Lower leg skin (tissue), 3 donors: Measurements from ENCODE around the gene FAF2.

Experiments
- POLR2A ChIP-seq, 2 donors: fragments of 450-650 bp; IDR thresholded peaks; one replicate each; pipeline ENCODE4 v1.6.1; 2016 to 2017; ENCODE audit warnings: antibody characterized with exemption in 2 of 2, mild to moderate bottlenecking in 1 of 2, moderate library complexity in 1 of 2
- TF ChIP-seq, protein P1 (sequence below), 3 donors: fragments of 450-650 bp; IDR thresholded peaks; one replicate each; pipeline ENCODE4 v1.5.1; 2016; ENCODE audit warnings: antibody characterized with exemption in 3 of 3, mild to moderate bottlenecking in 3 of 3, moderate library complexity in 2 of 3

DNA sequence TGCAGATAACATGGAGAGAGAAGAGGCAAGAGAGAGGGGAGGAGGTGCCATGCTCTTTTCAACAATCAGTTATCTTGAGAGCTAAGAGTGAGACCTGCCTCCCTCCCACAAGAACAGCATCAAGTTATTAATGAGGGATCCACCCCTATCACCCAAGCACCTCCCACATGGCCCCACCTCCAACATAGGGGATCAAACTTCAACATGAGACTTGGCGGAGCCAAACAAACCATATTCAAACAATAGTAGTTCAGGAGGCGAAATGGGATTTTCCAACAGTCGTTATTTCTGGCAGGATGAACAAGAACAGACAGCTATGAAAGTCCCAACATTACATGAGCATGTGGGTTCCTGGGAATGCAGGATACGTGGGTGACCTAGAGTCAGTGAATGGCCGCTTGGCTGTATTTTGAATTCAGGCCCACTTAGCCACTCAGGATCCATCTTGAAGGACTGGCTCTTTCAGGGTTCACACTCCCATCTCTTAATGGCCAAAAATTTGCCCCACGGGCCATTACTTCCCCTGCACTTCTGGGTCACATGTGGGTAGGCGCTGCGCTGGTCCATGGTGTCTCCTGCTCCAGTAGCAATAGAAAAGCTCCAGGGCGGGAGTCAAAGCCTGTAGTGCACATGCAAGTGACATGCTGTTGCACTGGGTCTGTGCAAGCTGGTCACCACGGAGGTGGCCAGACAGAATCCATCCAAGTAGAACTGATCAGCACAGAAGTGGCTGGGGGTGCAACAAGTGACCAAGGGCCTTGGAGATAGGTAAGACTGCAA, 7.1 kb upstream of the FAF2 start:
- TF ChIP-seq POLR2A (IDR thresholded peaks at IDR 0.05): no peak
- TF ChIP-seq, protein P1, sequence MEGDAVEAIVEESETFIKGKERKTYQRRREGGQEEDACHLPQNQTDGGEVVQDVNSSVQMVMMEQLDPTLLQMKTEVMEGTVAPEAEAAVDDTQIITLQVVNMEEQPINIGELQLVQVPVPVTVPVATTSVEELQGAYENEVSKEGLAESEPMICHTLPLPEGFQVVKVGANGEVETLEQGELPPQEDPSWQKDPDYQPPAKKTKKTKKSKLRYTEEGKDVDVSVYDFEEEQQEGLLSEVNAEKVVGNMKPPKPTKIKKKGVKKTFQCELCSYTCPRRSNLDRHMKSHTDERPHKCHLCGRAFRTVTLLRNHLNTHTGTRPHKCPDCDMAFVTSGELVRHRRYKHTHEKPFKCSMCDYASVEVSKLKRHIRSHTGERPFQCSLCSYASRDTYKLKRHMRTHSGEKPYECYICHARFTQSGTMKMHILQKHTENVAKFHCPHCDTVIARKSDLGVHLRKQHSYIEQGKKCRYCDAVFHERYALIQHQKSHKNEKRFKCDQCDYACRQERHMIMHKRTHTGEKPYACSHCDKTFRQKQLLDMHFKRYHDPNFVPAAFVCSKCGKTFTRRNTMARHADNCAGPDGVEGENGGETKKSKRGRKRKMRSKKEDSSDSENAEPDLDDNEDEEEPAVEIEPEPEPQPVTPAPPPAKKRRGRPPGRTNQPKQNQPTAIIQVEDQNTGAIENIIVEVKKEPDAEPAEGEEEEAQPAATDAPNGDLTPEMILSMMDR (IDR thresholded peaks at IDR 0.05): no peak
